MM.1S (cell line): ENCODE measurements around the gene ATOH8.

Source experiments
- DNase-seq: peaks from one replicate; pipeline ENCODE4 v3.0.0-alpha.2; 2015
- H2AFZ ChIP-seq: fragments of 300-600 bp; sonication (generic); 2 replicates; pipeline ENCODE4 v1.6.0; 2016; ENCODE audit warnings: antibody characterized with exemption, low read length
- H3F3A ChIP-seq: fragments of 300-600 bp; sonication (generic); 2 replicates; pipeline ENCODE4 v1.6.1; 2016; ENCODE audit warnings: mild to moderate bottlenecking, antibody characterized with exemption, low read length, moderate library complexity, mixed read lengths; ENCODE audit not compliant: insufficient read depth
- H3K27ac ChIP-seq: fragments of 300-600 bp; sonication (generic); 2 replicates; pipeline ENCODE4 v1.5.1; 2016; ENCODE audit warnings: mild to moderate bottlenecking, low read length
- H3K27me3 ChIP-seq: fragments of 300-600 bp; sonication (generic); replicated peaks from 2 replicates; pipeline ENCODE4 v1.6.0; 2016; ENCODE audit warnings: low read length; ENCODE audit not compliant: insufficient read depth
- H3K36me3 ChIP-seq: fragments of 300-600 bp; sonication (generic); replicated peaks from 2 replicates; pipeline ENCODE4 v1.6.1; 2016; ENCODE audit warnings: mild to moderate bottlenecking, low read length, mixed read lengths; ENCODE audit not compliant: insufficient read depth
- H3K4me1 ChIP-seq: fragments of 300-600 bp; sonication (generic); 2 replicates; pipeline ENCODE4 v1.6.1; 2016; ENCODE audit warnings: low read length, mixed read lengths
- H3K4me2 ChIP-seq: fragments of 300-600 bp; sonication (generic); 2 replicates; pipeline ENCODE4 v1.6.0; 2016; ENCODE audit warnings: low read depth, low read length
- H3K4me3 ChIP-seq: fragments of 300-600 bp; sonication (generic); 2 replicates; pipeline ENCODE4 v1.5.1; 2016; ENCODE audit warnings: low read length, mixed read lengths
- H3K79me2 ChIP-seq: fragments of 300-600 bp; sonication (generic); 2 replicates; pipeline ENCODE4 v1.6.1; 2016; ENCODE audit warnings: mixed run types, low read length, mixed read lengths
- H3K9ac ChIP-seq: fragments of 300-600 bp; sonication (generic); 2 replicates; pipeline ENCODE4 v1.6.1; 2016; ENCODE audit warnings: low read length, mixed read lengths
- H3K9me2 ChIP-seq: fragments of 300-600 bp; sonication (generic); replicated peaks from 2 replicates; pipeline ENCODE4 v1.6.1; 2016; ENCODE audit warnings: mild to moderate bottlenecking, low read length, mixed read lengths; ENCODE audit not compliant: insufficient read depth
- H3K9me3 ChIP-seq: fragments of 300-600 bp; sonication (generic); replicated peaks from 2 replicates; pipeline ENCODE4 v1.6.1; 2016; ENCODE audit warnings: mild to moderate bottlenecking, low read length, mixed read lengths; ENCODE audit not compliant: insufficient read depth
- H4K20me1 ChIP-seq: fragments of 300-600 bp; sonication (generic); 2 replicates; pipeline ENCODE4 v1.6.1; 2016; ENCODE audit warnings: mild to moderate bottlenecking, low read length, moderate library complexity, mixed read lengths; ENCODE audit not compliant: insufficient read depth
- CTCF ChIP-seq: fragments of 300-600 bp; sonication (generic); IDR thresholded peaks from 2 replicates; pipeline ENCODE4 v1.5.1; 2016; ENCODE audit warnings: antibody characterized with exemption, low read length, mixed read lengths
- EZH2 ChIP-seq: fragments of 300-600 bp; sonication (generic); optimal IDR thresholded peaks from 2 replicates; pipeline ENCODE3; 2017; ENCODE audit warnings: low read depth, mild to moderate bottlenecking, antibody characterized with exemption, low read length, mixed read lengths
- EZH2phosphoT487 ChIP-seq: fragments of 300-600 bp; sonication (generic); IDR thresholded peaks from 2 replicates; pipeline ENCODE4 v1.6.1; 2018; ENCODE audit warnings: antibody characterized with exemption, low read length

Gene ATOH8

GRCh38 chr2:85705680-85706039, 48.1 kb upstream of the ATOH8 start:
- H3K27ac ChIP-seq, result peak overlapping the region; percentile 93
- H4K20me1 ChIP-seq, result no peaks in the 10 kb centered on the region
- no peaks in the 10 kb centered on the region for H3K79me2 ChIP-seq
- peaks cover 63% of the 10 kb centered on the region for H3K4me1 ChIP-seq
- no peaks in the 10 kb centered on the region for H3K36me3 ChIP-seq
- DNase-seq, result no peak
- H3K9me2 ChIP-seq, result no peaks in the 10 kb centered on the region
- H3K9me3 ChIP-seq, result no peaks in the 10 kb centered on the region
- no peaks in the 10 kb centered on the region for H3K27me3 ChIP-seq
- H3K4me3 ChIP-seq, result no peak overlapping the region
- TF ChIP-seq EZH2phosphoT487 (no peak), CTCF (no peak), EZH2 (no peak)
- 0 out of 2 replicates have a peak overlapping the region, but pooled peaks have one; percentile 52 for H2AFZ ChIP-seq
- peak overlapping the region; percentile 55 for H3K9ac ChIP-seq
- H3F3A ChIP-seq, result peaks cover 11% of the 10 kb centered on the region
- peak overlapping the region; percentile 47; the same call in 1 of the 2 replicates for H3K4me2 ChIP-seq

GRCh38 chr2:85706063-85706462, 47.7 kb upstream of the ATOH8 start:
- Histone ChIP-seq H3F3A (peaks cover 11% of the 10 kb centered on the region), H3K27ac (peak overlapping the region; percentile 93; the same call in 1 of the 2 replicates), H3K9ac (no peak overlapping the region), H3K9me2 (no peaks in the 10 kb centered on the region), H3K27me3 (no peaks in the 10 kb centered on the region), H3K4me1 (peaks cover 67% of the 10 kb centered on the region), H3K9me3 (no peaks in the 10 kb centered on the region), H3K79me2 (no peaks in the 10 kb centered on the region), H3K4me3 (no peak overlapping the region), H2AFZ (no peak overlapping the region), H4K20me1 (no peaks in the 10 kb centered on the region), H3K36me3 (no peaks in the 10 kb centered on the region), H3K4me2 (no peak overlapping the region)
- no peak for TF ChIP-seq EZH2phosphoT487
- TF ChIP-seq CTCF, result no peak
- TF ChIP-seq EZH2, result no peak
- DNase-seq, result no peak

GRCh38 chr2:85706599-85707296, 47.0 kb upstream of the ATOH8 start:
- H3K9ac ChIP-seq, result no peak overlapping the region
- TF ChIP-seq EZH2phosphoT487 (no peak), EZH2 (no peak), CTCF (no peak)
- H3K4me1 ChIP-seq, result peaks cover 67% of the 10 kb centered on the region
- H3K36me3 ChIP-seq, result no peaks in the 10 kb centered on the region
- H3K9me3 ChIP-seq, result no peaks in the 10 kb centered on the region
- no peaks in the 10 kb centered on the region for H4K20me1 ChIP-seq
- H3K4me3 ChIP-seq, result no peak overlapping the region
- H3K9me2 ChIP-seq, result no peaks in the 10 kb centered on the region
- H2AFZ ChIP-seq, result peak overlapping the region; percentile 29; the same call in 1 of the 2 replicates
- no peaks in the 10 kb centered on the region for H3K27me3 ChIP-seq
- peak overlapping the region; percentile 20; the same call in 1 of the 2 replicates for H3K4me2 ChIP-seq
- DNase-seq, result no peak
- H3K27ac ChIP-seq, result no peak overlapping the region
- no peaks in the 10 kb centered on the region for H3K79me2 ChIP-seq
- peaks cover 11% of the 10 kb centered on the region for H3F3A ChIP-seq
